ENCODE results near the gene PTPRN2. TPM values are rescaled to one million over a fixed set of nuclear protein-coding genes. Genes with fewer than 3 reads are reported as not detected.

Gene PTPRN2
- total RNA-seq, 2 donors from 2014 or later = 26.1 to 55.5 TPM

GRCh38 chr7:157499121-157499834 lies 1088.3 kb downstream of the PTPRN2 start:
- H3K36me3 ChIP-seq = no peaks in the 10 kb centered on the region
- DNase-seq (ENCODE audit: low spot score) = no peak
- H3K4me1 ChIP-seq (replicated peaks) = no peaks in the 10 kb centered on the region
- no peak overlapping the region for H3K27ac ChIP-seq
- no peak overlapping the region for H3K4me3 ChIP-seq
- 92% methylated on average over 20 of the region's 27 CpGs for whole genome bisulfite sequencing
- H3K27me3 ChIP-seq (replicated peaks; ENCODE audit: insufficient read depth) = no peaks in the 10 kb centered on the region
- intact Hi-C loops (cut with DNase I) = no loop called here
- no peaks in the 10 kb centered on the region for H3K9me3 ChIP-seq
- TF ChIP-seq POLR2A (IDR thresholded peaks at IDR 0.05) (no peak), POLR2AphosphoS5 (IDR thresholded peaks at IDR 0.05) (no peak), CTCF (IDR thresholded peaks at IDR 0.05) (no peak)

- H3K4me3 ChIP-seq = no peak overlapping the region
- TF ChIP-seq CTCF (IDR thresholded peaks at IDR 0.05) (no peak), POLR2A (IDR thresholded peaks at IDR 0.05) (no peak), POLR2AphosphoS5 (IDR thresholded peaks at IDR 0.05) (no peak)
- 75% methylated on average over 12 of the region's 12 CpGs for WGBS
- H3K27me3 ChIP-seq (replicated peaks; ENCODE audit: insufficient read depth) = no peaks in the 10 kb centered on the region
- DNase-seq (ENCODE audit: low spot score) = no peak
- H3K36me3 ChIP-seq = no peaks in the 10 kb centered on the region
- H3K9me3 ChIP-seq = no peaks in the 10 kb centered on the region
- intact Hi-C loops (cut with DNase I) = no loop called here
- H3K27ac ChIP-seq = no peak overlapping the region
- no peaks in the 10 kb centered on the region for H3K4me1 ChIP-seq (replicated peaks)
Measured at GRCh38 chr7:157498657-157499056, 1089.0 kb downstream of the PTPRN2 start.

GRCh38 chr7:157497744-157498651 lies 1089.6 kb downstream of the PTPRN2 start:
- WGBS = 67% methylated on average over 33 of the region's 33 CpGs
- no peaks in the 10 kb centered on the region for H3K36me3 ChIP-seq
- H3K27ac ChIP-seq = no peak overlapping the region
- no peak overlapping the region for H3K4me3 ChIP-seq
- H3K27me3 ChIP-seq (replicated peaks; ENCODE audit: insufficient read depth) = no peaks in the 10 kb centered on the region
- DNase-seq (ENCODE audit: low spot score) = no peak
- TF ChIP-seq CTCF (IDR thresholded peaks at IDR 0.05) (no peak), POLR2AphosphoS5 (IDR thresholded peaks at IDR 0.05) (no peak), POLR2A (IDR thresholded peaks at IDR 0.05) (no peak)
- intact Hi-C loops (cut with DNase I) = no loop called here
- no peaks in the 10 kb centered on the region for H3K4me1 ChIP-seq (replicated peaks)
- H3K9me3 ChIP-seq = no peaks in the 10 kb centered on the region

GRCh38 chr7:157497367-157497743 lies 1090.3 kb downstream of the PTPRN2 start:
- H3K9me3 ChIP-seq = no peaks in the 10 kb centered on the region
- H3K36me3 ChIP-seq = no peaks in the 10 kb centered on the region
- H3K27ac ChIP-seq = no peak overlapping the region
- no peak for DNase-seq (ENCODE audit: low spot score)
- TF ChIP-seq POLR2A (IDR thresholded peaks at IDR 0.05) = no peak
- TF ChIP-seq CTCF (IDR thresholded peaks at IDR 0.05) = no peak
- no peak for TF ChIP-seq POLR2AphosphoS5 (IDR thresholded peaks at IDR 0.05)
- H3K27me3 ChIP-seq (replicated peaks; ENCODE audit: insufficient read depth) = no peaks in the 10 kb centered on the region
- intact Hi-C loops (cut with DNase I) = no loop called here
- no peaks in the 10 kb centered on the region for H3K4me1 ChIP-seq (replicated peaks)
- no peak overlapping the region for H3K4me3 ChIP-seq
- WGBS = 83% methylated on average over 8 of the region's 8 CpGs
